Lower leg skin (tissue), 4 donors: ENCODE results near the gene AGMO. TPM values are rescaled to one million over a fixed set of nuclear protein-coding genes. Genes with fewer than 3 reads are reported as not detected.

Source experiments
- DNase-seq, 2 donors: peaks; one replicate each; pipeline ENCODE4 v3.0.0-alpha.2; 2019; ENCODE audit warnings: low spot score in 2 of 2
- H3K4me3 ChIP-seq: fragments of 200-600 bp; sonication (generic); 2 replicates; pipeline ENCODE4 v1.5.1; 2017; ENCODE audit warnings: mild to moderate bottlenecking, low read depth; ENCODE audit not compliant: poor library complexity, severe bottlenecking
- POLR2A ChIP-seq, 2 donors: fragments of 450-650 bp; IDR thresholded peaks; one replicate each; pipeline ENCODE4 v1.6.1; 2016 to 2017; ENCODE audit warnings: antibody characterized with exemption in 2 of 2, mild to moderate bottlenecking in 1 of 2, moderate library complexity in 1 of 2
- WGBS, 2 donors: methylation state at CpG; one replicate each; pipeline ENCODE4 v1.1.5; 2018; 5-methylcytosine and 5-hydroxymethylcytosine counted together
- intact Hi-C: fragments of 100-400 bp; cut with DNase I; formaldehyde crosslinking; loops from one replicate; pipeline ENCODE4 v1.15.0; 2023; ENCODE audit warnings: low total_unique reads
- total RNA-seq, 4 donors: library from RNA; depleted of rRNA; stranded (reverse); fragments of >200 nt; gene quantifications; one replicate each; pipeline ENCODE4 v1.1.0, GENCODE V29; 2016
- TF ChIP-seq, protein P1 (sequence below), 3 donors: fragments of 450-650 bp; IDR thresholded peaks; one replicate each; pipeline ENCODE4 v1.5.1; 2016; ENCODE audit warnings: antibody characterized with exemption in 3 of 3, mild to moderate bottlenecking in 3 of 3, moderate library complexity in 2 of 3

The AGMO gene
- total RNA-seq, 4 donors from 2014 or later, result 0.15 to 0.58 (median 0.22) TPM; not detected in 1

DNA sequence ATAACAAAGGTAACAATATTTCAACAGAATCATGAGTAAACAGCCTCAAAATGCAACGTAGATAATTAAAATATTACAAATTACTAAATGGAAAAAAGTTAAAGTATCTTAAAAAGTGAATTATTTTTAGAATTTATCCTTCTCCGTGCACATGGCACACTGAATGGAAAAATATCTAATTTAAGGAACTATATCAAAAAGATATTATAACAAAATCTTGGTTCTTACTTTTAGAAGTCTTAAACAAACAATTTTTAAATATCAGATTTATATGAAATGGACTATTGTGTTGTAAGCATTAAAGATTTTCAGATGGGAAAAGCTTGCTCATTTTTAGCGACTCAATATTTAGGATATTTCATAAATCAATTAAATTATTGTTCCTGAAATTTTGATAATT, 72.0 kb downstream of the AGMO start:
- no peak for DNase-seq
- TF ChIP-seq POLR2A (IDR thresholded peaks at IDR 0.05), result no peak
- TF ChIP-seq, protein P1, sequence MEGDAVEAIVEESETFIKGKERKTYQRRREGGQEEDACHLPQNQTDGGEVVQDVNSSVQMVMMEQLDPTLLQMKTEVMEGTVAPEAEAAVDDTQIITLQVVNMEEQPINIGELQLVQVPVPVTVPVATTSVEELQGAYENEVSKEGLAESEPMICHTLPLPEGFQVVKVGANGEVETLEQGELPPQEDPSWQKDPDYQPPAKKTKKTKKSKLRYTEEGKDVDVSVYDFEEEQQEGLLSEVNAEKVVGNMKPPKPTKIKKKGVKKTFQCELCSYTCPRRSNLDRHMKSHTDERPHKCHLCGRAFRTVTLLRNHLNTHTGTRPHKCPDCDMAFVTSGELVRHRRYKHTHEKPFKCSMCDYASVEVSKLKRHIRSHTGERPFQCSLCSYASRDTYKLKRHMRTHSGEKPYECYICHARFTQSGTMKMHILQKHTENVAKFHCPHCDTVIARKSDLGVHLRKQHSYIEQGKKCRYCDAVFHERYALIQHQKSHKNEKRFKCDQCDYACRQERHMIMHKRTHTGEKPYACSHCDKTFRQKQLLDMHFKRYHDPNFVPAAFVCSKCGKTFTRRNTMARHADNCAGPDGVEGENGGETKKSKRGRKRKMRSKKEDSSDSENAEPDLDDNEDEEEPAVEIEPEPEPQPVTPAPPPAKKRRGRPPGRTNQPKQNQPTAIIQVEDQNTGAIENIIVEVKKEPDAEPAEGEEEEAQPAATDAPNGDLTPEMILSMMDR (IDR thresholded peaks at IDR 0.05), result no peak
- no peak overlapping the region for H3K4me3 ChIP-seq
- WGBS, 2 donors, result 58 to 65% methylated on average over 3 of the region's 3 CpGs
- intact Hi-C loops, result no loop called here

DNA sequence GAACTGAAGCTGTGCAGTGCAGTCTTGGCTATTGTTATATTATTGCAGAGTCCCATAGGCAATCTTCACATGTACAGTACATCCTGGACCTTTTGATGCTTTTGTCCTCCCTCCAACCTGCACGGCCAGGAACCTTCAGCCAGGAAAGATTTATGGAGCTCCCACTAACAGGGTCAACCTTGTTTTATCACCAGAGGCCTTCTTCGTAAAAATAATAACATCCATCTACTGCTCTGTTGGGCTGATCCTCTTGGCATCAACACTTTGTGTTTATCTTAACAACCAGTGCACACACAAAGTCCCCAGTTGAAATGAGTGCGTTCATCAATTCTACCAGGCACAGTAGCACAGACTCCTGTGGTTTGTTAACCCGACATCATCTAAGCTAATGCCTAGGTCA, 72.4 kb downstream of the AGMO start:
- intact Hi-C loops, result no loop called here
- H3K4me3 ChIP-seq, result no peak overlapping the region
- WGBS, 2 donors, result 43 to 54% methylated on average over 4 of the region's 4 CpGs
- no peak for TF ChIP-seq POLR2A (IDR thresholded peaks at IDR 0.05)
- DNase-seq, result no peak

DNA sequence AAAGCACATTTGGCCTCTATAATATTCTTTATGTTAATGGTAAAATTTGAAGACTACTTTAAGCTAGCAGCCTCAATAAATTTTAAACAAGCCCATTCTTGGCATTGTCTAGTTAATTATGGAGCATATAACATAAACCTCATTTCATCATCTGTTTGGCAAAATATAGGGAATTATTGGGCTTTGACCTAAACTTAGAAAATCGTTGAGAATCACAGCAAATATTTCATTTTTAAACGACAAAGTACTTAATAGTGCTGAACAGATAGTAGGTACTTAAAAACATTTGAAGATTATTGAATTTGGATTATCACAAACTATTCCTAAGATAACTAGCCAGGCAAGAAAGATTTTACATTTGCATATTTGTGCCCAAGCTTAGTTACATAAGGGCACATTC, 73.4 kb downstream of the AGMO start:
- DNase-seq, result no peak
- 81 to 85% methylated on average over 2 of the region's 2 CpGs for WGBS, 2 donors
- TF ChIP-seq, protein P1 (IDR thresholded peaks at IDR 0.05), result no peak
- no peak for TF ChIP-seq POLR2A (IDR thresholded peaks at IDR 0.05)
- intact Hi-C loops, result no loop called here
- H3K4me3 ChIP-seq, result no peak overlapping the region

DNA sequence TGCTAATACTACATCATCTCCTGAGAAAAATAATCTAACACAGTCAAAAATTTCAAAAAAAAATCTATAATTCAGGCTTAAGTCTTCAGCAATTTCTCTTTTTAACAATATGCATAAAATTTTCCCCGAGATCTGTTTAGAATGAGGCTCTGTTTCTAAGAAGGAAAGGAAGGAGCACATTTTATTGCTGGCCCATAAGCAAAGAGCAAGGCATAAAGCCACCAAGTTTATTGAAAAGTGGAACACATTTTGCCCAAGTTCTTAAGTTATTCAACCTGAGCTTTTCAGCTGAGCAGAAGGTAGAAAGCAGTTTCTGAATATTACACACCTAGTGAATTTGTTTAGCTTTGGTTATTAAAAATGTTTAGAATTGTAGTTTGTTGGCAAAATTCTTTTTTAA, 73.9 kb downstream of the AGMO start:
- no peak overlapping the region for H3K4me3 ChIP-seq
- DNase-seq, result no peak
- intact Hi-C loops, result no loop called here
- WGBS, 2 donors, result 77 to 80% methylated on average over 1 of the region's 1 CpG
- TF ChIP-seq, protein P1 (IDR thresholded peaks at IDR 0.05), result no peak
- no peak for TF ChIP-seq POLR2A (IDR thresholded peaks at IDR 0.05)

DNA sequence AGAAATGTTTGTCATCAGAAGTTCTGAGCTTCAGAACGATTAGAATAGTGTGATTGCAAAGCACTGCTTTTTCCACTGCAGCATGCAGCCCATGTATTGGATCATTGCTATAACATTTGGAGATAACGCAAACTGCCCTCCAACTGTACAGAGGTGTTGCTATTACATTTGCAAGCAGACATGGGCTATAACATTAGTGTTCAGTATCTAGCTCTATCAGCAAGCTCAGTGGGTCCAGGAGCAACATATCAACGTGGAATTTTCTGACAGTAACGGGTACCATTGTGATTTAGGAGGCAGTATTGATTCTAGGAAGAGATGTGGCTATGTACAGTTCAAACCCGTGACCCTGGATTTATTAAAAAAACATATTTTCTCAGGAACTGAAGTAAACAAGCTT, 75.8 kb downstream of the AGMO start:
- TF ChIP-seq, protein P1 (IDR thresholded peaks at IDR 0.05), result no peak
- no peak for TF ChIP-seq POLR2A (IDR thresholded peaks at IDR 0.05)
- H3K4me3 ChIP-seq, result no peak overlapping the region
- DNase-seq, result no peak
- intact Hi-C loops, result no loop called here
- WGBS, 2 donors, result 61 to 64% methylated on average over 5 of the region's 5 CpGs

DNA sequence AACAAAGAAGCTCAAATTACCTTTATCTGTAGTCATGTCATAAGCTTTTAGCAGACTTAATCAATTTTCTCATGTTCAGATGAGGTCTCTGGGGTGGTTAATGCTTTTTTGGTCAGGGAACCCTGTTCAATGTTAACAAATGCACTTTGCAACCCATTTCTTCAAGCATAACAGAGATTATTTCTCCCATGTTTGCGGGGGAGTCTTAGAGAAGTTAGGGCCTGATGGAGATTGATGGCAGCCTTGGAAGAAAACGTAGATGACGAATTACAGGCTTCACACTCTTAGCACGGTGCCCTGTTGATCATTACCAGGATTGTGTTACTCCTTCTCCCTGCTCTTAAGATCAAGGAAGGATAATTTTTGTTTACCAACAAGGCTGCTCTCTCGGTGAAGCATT, 76.4 kb downstream of the AGMO start:
- no peak for TF ChIP-seq POLR2A (IDR thresholded peaks at IDR 0.05)
- TF ChIP-seq, protein P1 (IDR thresholded peaks at IDR 0.05), result no peak
- intact Hi-C loops, result no loop called here
- H3K4me3 ChIP-seq, result no peak overlapping the region
- DNase-seq, result no peak
- 76 to 84% methylated on average over 5 of the region's 5 CpGs for WGBS, 2 donors
